Liver (tissue), 3 donors: ENCODE results near the gene ACKR2.

Experiments
- ATF3 ChIP-seq: IDR thresholded peaks from 2 replicates; pipeline ENCODE4 v1.6.1; 2016; ENCODE audit warnings: antibody characterized with exemption
- CTCF ChIP-seq: fragments of 150-350 bp; IDR thresholded peaks from 2 replicates; pipeline ENCODE4 v1.5.1; 2017; ENCODE audit warnings: improper control_type of control experiment, low read depth, low read length; ENCODE audit not compliant: missing input control
- FOXA1 ChIP-seq: IDR thresholded peaks from 2 replicates; pipeline ENCODE4 v1.6.1; 2016; ENCODE audit warnings: antibody characterized with exemption
- REST ChIP-seq: IDR thresholded peaks from 2 replicates; pipeline ENCODE4 v1.6.1; 2016; ENCODE audit warnings: antibody characterized with exemption, mild to moderate bottlenecking
- SP1 ChIP-seq: IDR thresholded peaks from 2 replicates; pipeline ENCODE4 v1.6.1; 2018; ENCODE audit warnings: antibody characterized with exemption, mild to moderate bottlenecking
- YY1 ChIP-seq: IDR thresholded peaks from 2 replicates; pipeline ENCODE4 v1.6.1; 2016; ENCODE audit warnings: antibody characterized with exemption, mild to moderate bottlenecking
- donor health status: healthy.
- donor health status: healthy.

GRCh38 chr3:42799376-42799775 is 9.9 kb upstream of the ACKR2 start:
- TF ChIP-seq CTCF = no peak
- no peak for TF ChIP-seq ATF3
- no peak for TF ChIP-seq SP1
- no peak for TF ChIP-seq REST
- no peak for TF ChIP-seq YY1
- TF ChIP-seq FOXA1 = no peak
